T1000 (cell line): Measurements from ENCODE around the gene LMOD3.

Experiments used
- DNase-seq: peaks from one replicate; lab custom pipeline; 2025; ENCODE audit warnings: mixed read lengths; lab: John Stamatoyannopoulos, UW

LMOD3 gene

GRCh38 chr3:69121950-69122349 lies 445 bp downstream of the LMOD3 start:
- DNase-seq, result no peak

DNA sequence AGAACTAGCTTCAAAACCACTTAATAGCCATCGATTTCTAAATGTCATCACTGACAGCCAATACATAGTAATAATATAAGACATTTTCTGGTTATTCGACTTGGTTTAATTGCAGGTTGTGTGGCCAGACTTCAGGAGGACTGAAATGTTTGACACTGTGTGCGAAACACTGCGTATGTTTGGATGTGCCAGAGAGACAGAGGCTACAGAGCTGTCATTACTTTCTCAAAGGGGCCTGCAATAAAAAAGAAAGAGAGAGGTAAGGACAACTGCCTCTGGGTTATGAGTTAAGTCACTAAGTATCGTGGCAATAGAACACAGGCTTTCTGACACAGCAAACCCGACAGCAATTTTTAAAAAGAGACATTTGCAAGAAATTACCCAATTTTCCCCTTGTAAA lies 882 bp downstream of the LMOD3 start:
- no peak for DNase-seq

- peak; percentile 31 for DNase-seq
Observed at GRCh38 chr3:69120879-69121464, 1.4 kb downstream of the LMOD3 start.

GRCh38 chr3:69119681-69120080 lies 2.7 kb downstream of the LMOD3 start:
- DNase-seq, result no peak

GRCh38 chr3:69119138-69119537 lies 3.3 kb downstream of the LMOD3 start:
- DNase-seq, result no peak

GRCh38 chr3:69118555-69118954 lies 3.8 kb downstream of the LMOD3 start:
- no peak for DNase-seq

- no peak for DNase-seq
Observed at GRCh38 chr3:69116897-69117296, 5.5 kb downstream of the LMOD3 start.

GRCh38 chr3:69116162-69116561 lies 6.2 kb downstream of the LMOD3 start:
- no peak for DNase-seq

DNA sequence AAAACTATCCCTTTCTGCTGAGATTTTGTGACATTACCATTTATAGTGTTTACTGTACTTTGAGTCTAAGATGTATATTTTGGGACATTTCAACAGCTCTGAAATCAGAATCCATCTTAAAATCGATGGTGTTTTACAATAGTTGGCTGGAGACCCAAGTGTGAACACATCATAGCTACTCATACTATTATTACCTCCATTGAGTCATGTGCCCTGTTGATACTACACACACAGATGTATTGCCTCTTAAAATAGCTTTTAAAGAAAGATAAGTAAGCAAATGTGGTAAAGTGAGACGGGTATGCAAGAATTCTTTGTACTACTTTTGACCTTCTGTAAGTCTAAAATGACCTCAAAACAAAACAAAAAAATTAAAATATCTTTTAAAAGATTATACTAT lies 6.7 kb downstream of the LMOD3 start:
- DNase-seq, result no peak

GRCh38 chr3:69113536-69113935 lies 8.9 kb downstream of the LMOD3 start:
- DNase-seq, result no peak

DNA sequence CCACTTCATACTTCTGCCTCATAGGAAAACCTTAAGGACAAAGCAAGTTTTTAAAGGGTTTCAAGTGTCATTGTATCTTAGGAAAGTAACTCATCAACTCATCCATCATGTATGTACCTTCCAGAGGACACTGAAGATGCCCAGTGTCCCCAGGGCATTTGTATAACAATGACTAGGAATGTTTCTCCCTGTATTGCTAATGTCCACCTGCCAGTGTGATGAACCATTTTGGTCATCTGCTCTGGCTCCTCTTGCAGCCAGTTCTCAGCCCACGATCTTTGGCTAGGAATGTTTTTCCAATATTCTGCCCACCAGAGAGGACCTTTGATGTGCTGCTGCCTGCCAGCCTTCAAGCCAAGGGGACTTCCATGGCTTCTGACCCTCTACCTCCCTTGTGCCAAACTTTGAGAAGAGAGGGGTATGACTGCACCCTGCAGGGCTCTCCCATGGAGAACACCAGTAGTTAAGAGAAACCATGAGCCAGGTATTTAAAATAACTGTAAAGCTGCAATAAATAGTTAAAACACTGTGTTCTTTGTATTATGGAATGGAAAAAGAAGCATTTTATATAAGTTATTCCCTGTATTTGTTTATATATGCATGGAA lies 11.4 kb downstream of the LMOD3 start:
- no peak for DNase-seq

- no peak for DNase-seq
Observed at GRCh38 chr3:69108811-69109210, 13.6 kb downstream of the LMOD3 start.

DNA sequence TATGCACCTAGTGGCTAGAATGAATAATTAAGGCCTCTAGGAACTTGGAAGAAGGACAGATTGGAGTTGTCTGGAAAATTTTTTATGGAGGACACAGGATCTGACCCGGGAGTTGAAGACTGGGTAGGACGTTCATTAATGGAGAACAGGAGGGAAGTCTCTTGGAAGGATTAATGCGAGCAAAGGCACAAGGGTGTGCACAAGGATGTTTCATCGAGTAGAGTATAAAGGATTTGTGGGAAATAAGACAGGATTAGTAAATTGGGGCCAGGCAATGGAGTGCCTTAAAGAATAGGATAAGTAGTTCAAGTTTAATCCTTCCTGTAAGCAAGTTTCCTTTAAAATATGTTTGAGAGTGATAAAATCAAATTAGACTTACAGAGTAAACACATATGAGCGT lies 14.6 kb downstream of the LMOD3 start:
- no peak for DNase-seq

DNA sequence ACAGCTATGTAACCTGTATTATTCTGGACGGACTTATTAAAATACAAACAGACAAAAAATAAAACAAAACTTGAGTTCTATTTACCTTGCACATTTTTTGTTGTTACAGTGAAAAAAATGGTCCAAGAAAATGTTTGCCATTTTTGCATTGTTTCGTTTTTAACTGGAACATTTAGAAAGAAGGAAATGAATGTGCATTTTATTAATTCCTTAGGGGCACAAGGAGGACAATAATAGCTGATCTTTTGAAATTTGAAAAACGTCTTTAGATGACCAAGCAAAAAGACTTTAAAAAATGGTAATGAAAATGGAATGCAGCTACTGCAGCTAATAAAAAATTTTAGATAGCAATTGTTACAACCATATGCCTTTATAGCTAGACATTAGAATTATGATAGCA lies 17.1 kb downstream of the LMOD3 start:
- DNase-seq, result no peak

- DNase-seq, result no peak
Observed at GRCh38 chr3:69104586-69104985, 17.8 kb downstream of the LMOD3 start.

DNA sequence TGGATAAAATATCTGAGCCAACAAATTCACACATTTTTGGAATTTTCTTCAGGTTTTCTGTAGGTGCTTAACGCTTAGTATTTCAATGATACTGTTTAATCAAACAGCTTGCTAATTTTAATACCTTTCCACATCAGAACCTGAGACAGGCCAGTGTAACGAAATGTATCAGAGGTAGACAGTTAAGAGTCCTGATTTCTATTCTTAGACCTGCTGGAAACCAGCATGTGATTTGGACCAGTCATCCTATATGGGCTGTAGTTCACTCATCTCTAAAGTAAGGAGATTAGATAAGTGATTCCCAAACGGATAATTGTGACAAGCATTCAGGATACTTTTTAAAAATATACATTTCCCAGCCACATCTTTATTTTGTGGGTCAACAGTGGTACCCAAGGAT lies 19.3 kb downstream of the LMOD3 start:
- no peak for DNase-seq

DNA sequence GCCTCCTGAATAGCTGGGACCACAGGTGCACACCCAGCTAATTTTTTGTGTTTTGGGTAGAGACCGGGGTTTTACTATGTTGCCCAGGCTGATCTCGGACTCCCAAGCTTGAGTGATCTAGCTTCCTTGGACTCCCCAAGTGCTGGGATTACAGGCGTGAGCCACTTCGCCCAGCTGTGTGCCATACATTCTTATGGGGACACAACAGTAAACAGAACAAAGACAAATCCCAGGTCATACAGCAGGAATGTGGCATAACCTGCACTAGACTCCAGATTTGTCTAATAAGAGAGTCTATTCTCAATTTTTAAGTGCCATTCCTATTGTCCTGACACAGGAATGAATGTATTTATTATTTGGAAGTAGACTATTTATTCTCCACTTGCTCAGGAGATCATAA lies 20.0 kb downstream of the LMOD3 start:
- DNase-seq, result no peak

DNA sequence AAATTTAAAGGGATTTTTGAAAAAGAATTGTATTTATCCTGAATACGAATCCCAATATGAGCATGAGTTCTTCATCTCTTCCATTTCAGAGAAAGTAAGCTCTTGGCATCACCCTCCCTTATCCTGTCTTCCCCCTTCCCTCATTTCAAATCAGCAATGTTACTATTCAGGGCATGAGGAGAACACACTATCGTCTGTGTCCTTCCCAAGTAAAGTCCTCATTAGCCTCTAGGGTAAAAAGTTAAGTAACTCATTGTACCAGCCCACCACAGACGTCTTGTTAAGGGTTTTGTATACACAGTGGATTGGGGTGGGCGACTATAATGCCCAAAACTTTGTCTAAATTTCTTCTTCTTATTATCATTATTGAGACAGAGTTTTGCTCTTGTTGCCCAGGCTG lies 22.8 kb downstream of the LMOD3 start:
- DNase-seq, result no peak

DNA sequence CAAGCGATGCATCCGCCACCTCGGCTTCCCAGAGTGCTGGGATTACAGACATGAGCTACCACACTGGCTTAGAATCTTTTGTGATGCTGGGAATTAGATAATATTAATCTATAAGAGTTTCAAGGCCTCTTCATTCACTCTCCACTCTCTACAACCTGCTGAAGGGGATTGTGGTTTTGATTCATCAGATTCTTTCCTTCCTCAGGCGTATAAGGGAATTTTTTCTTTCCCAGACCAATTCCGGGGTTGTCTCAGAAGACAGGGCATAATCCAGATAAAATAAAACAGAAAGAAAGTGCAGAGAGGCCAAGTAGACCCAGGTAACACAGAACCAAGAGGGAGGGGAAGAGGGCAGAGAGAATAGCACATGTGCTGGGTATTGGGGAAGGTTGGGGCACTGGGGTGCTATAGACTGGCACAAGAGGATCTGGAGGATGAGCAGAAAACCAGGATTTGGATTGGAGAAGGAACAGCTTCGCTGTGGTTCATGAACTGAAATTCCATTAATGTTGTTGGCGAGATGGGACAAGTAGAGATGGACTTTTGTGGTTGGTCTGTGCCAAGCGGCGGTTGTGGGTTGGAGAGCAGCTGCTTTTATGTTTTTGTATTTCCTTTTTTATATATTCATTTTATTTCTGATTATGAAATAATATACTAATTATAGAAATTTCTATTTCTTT lies 24.8 kb downstream of the LMOD3 start:
- no peak for DNase-seq

- DNase-seq, result no peak
Observed at GRCh38 chr3:69096299-69096698, 26.1 kb downstream of the LMOD3 start.

DNA sequence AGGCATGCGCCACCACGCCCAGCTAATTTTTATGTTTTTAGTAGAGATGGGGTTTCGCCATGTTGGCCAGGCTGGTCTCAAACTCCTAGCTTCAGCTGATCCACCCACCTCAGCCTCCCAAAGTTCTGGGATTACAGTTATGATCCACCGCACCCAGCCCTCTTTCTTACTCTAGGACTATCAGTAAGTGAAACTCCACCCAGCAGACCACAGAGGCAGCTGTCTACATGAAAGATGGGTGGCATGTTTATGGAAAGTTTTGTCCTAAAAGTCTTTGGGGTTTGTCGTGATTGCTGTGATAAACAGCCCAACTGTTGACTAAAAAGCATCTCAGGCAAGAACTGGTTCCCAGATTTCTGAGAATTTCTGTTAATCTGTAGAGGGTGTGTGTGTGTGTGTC lies 26.8 kb downstream of the LMOD3 start:
- DNase-seq, result no peak

DNA sequence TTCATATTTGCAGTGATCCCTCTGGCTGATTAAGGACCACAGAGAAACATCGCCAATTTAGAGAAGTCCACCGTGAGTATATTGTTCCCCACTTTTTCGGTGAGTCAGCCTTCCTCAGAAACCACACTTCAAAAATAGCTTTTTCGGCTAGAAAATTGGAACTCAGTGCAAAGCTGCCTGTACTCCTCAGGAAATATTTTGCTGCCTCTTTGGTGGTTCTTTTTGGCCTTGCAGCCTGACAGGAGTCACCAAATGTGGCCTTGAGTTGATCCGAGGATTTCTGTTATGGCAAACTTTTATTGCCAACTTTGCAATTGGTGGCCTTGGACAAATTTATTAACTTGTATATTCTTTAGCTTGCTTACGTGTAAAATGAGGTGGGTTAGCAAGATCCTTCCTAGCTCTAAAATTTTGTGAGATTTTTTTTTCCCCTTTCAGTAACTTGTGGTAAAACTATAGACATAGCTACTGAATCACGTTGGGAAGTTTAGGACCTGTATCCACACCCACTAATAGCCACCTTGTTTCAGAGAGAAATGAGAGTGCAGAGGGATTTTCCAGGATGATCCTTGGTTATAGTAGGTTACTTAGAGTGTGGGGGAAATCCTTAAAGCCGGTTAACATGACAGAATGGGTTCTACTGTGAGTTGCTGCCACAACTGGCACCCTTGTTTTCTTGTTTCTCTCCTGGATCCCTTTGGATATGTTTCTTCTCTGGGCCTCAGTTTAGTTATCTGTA lies 27.8 kb downstream of the LMOD3 start:
- DNase-seq, result no peak

- DNase-seq, result no peak
Observed at GRCh38 chr3:69092030-69092516, 30.3 kb downstream of the LMOD3 start.
